ENCODE data around the gene UCN.

UCN gene

GRCh38 chr2:27312152-27312551 lies 3.9 kb upstream of the UCN start:
- TF ChIP-seq EP300 (IDR thresholded peaks at IDR 0.05; ENCODE audit: borderline replicate concordance), result no peak
- TF ChIP-seq, protein P1, sequence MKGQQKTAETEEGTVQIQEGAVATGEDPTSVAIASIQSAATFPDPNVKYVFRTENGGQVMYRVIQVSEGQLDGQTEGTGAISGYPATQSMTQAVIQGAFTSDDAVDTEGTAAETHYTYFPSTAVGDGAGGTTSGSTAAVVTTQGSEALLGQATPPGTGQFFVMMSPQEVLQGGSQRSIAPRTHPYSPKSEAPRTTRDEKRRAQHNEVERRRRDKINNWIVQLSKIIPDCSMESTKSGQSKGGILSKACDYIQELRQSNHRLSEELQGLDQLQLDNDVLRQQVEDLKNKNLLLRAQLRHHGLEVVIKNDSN (IDR thresholded peaks at IDR 0.05), result no peak
- no peak for TF ChIP-seq TAF1 (IDR thresholded peaks at IDR 0.05; ENCODE audit: low read depth)
- TF ChIP-seq CREB1 (IDR thresholded peaks at IDR 0.05; ENCODE audit: low read depth), result no peak
- no peak for TF ChIP-seq NFIC (IDR thresholded peaks at IDR 0.05)
- TF ChIP-seq TCF12 (IDR thresholded peaks at IDR 0.05; ENCODE audit: low read depth), result no peak
- no peak for TF ChIP-seq MAX (IDR thresholded peaks at IDR 0.05)
- TF ChIP-seq RAD21 (IDR thresholded peaks at IDR 0.05; ENCODE audit: low read depth), result no peak
- TF ChIP-seq FOXM1 (IDR thresholded peaks at IDR 0.05; ENCODE audit: borderline replicate concordance, low read depth), result no peak
- TF ChIP-seq REST (IDR thresholded peaks at IDR 0.05; ENCODE audit: low read depth), result no peak
- TF ChIP-seq ZBTB7A (IDR thresholded peaks at IDR 0.05; ENCODE audit: low read depth), result no peak
- TF ChIP-seq YY1 (IDR thresholded peaks at IDR 0.05; ENCODE audit: low read depth), result no peak
- no peak for TF ChIP-seq EGR1 (IDR thresholded peaks at IDR 0.05)
- TF ChIP-seq CEBPB (IDR thresholded peaks at IDR 0.05), result no peak

DNA sequence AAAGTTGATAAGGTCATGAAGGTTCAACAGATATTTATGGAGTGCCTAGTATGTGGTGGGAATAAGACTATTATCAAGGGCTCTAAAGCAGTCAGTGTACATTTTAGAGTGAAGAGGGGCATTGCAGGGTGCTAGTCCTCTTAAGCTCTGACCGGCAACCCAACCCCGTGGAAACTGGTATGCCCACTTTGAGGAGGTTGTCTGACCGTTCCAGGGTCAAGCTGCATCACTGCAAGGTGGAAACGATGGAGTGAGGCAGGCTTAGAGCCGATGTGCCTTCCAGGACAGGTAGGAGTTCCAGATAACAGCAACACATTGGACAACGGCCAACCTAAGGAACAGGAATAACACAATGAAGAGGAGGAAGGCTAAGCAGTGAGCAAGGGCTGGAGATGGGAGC lies 1.4 kb upstream of the UCN start:
- TF ChIP-seq CEBPB (IDR thresholded peaks at IDR 0.05) (no peak), FOXM1 (IDR thresholded peaks at IDR 0.05; ENCODE audit: borderline replicate concordance, low read depth) (no peak), EGR1 (IDR thresholded peaks at IDR 0.05) (no peak), REST (IDR thresholded peaks at IDR 0.05; ENCODE audit: low read depth) (no peak), YY1 (IDR thresholded peaks at IDR 0.05; ENCODE audit: low read depth) (no peak), RAD21 (IDR thresholded peaks at IDR 0.05; ENCODE audit: low read depth) (no peak), TAF1 (IDR thresholded peaks at IDR 0.05; ENCODE audit: low read depth) (no peak), TCF12 (IDR thresholded peaks at IDR 0.05; ENCODE audit: low read depth) (no peak), CREB1 (IDR thresholded peaks at IDR 0.05; ENCODE audit: low read depth) (no peak), TEAD4 (IDR thresholded peaks at IDR 0.05) (no peak), EP300 (IDR thresholded peaks at IDR 0.05; ENCODE audit: borderline replicate concordance) (no peak), NFIC (IDR thresholded peaks at IDR 0.05) (no peak), ZBTB7A (IDR thresholded peaks at IDR 0.05; ENCODE audit: low read depth) (no peak), MAX (IDR thresholded peaks at IDR 0.05) (no peak)
- TF ChIP-seq, protein P1 (IDR thresholded peaks at IDR 0.05), result no peak

DNA sequence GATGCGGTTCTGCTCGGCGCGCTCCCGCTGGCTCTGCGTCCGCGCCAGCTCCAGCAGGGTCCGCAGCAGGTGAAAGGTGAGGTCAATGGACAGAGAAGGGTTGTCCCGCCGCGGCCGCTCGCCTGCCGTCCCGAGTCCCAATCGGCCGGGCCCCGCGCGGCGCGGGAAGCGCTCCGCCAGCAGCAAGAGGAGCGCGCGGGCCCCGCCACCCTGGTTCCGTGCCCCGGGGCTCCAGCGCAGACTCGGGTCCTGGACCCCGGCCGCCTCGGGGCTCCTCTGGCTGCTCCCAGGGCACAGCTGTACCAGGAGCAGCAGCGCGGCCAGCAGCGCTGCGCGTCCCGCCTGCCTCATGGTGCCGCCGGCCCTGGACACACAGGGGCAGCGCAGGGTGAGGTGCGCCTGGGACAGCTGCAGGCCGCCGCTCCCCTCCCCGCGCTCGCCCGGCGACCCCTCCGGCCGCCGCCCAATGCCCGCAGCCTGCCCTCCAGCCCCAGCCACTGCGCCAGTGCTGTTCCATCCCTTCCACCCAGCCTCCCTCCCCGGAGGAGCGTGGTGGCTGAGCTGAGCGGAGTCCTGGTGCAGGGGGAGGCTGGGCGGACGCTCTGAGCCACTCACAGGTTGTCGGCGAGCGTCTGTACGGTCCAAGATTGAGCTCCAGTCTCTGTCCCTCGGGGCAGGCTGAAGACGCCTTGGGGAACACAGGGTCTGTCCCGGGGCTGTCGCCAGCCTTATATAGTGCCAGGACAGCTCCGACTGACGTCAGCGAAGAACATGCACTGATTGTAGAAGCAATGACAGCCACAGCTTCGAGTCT lies 493 bp downstream of the UCN start:
- TF ChIP-seq ZBTB7A (IDR thresholded peaks at IDR 0.05; ENCODE audit: low read depth), result no peak
- TF ChIP-seq, protein P1 (IDR thresholded peaks at IDR 0.05), result no peak
- TF ChIP-seq TAF1 (IDR thresholded peaks at IDR 0.05; ENCODE audit: low read depth), result no peak
- no peak for TF ChIP-seq TEAD4 (IDR thresholded peaks at IDR 0.05)
- TF ChIP-seq TCF12 (IDR thresholded peaks at IDR 0.05; ENCODE audit: low read depth), result no peak

DNA sequence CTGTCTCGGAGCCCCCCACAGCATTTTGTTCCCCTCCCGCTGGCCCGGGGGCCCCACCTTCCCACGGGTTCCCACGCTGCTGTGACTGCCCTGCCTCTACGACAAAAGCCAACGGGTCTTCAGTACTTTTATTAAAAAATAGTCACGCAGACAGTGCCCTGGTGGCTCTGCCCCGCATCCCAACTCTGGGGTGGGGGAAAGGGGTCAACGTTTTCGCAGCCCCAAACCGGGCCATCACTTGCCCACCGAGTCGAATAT lies 1.0 kb downstream of the UCN start:
- no peak for TF ChIP-seq ZBTB7A (IDR thresholded peaks at IDR 0.05; ENCODE audit: low read depth)
- no peak for TF ChIP-seq CEBPB (IDR thresholded peaks at IDR 0.05)
- no peak for TF ChIP-seq REST (IDR thresholded peaks at IDR 0.05; ENCODE audit: low read depth)
- no peak for TF ChIP-seq MAX (IDR thresholded peaks at IDR 0.05)
- no peak for TF ChIP-seq TAF1 (IDR thresholded peaks at IDR 0.05; ENCODE audit: low read depth)
- TF ChIP-seq NFIC (IDR thresholded peaks at IDR 0.05), result no peak
- TF ChIP-seq EP300 (IDR thresholded peaks at IDR 0.05; ENCODE audit: borderline replicate concordance), result no peak
- TF ChIP-seq EGR1 (IDR thresholded peaks at IDR 0.05), result no peak
- no peak for TF ChIP-seq TCF12 (IDR thresholded peaks at IDR 0.05; ENCODE audit: low read depth)
- TF ChIP-seq, protein P1 (IDR thresholded peaks at IDR 0.05), result no peak
- TF ChIP-seq TEAD4 (IDR thresholded peaks at IDR 0.05), result no peak
- no peak for TF ChIP-seq FOXM1 (IDR thresholded peaks at IDR 0.05; ENCODE audit: borderline replicate concordance, low read depth)
- no peak for TF ChIP-seq YY1 (IDR thresholded peaks at IDR 0.05; ENCODE audit: low read depth)
- no peak for TF ChIP-seq CREB1 (IDR thresholded peaks at IDR 0.05; ENCODE audit: low read depth)
- TF ChIP-seq RAD21 (IDR thresholded peaks at IDR 0.05; ENCODE audit: low read depth), result no peak

All from Ishikawa (cell line).